ENCODE measurements around the gene ACTMAP.

- no peak for TF ChIP-seq CTCF (tag by site-specific recombination; IDR thresholded peaks at IDR 0.05)
- no peak for TF ChIP-seq ZNF10 (tag by site-specific recombination; IDR thresholded peaks at IDR 0.05)
- TF ChIP-seq ZNF404 (tag by site-specific recombination; IDR thresholded peaks at IDR 0.05), result no peak
- TF ChIP-seq HOXA7 (CRISPR knock-in tag; IDR thresholded peaks at IDR 0.05; ENCODE audit: borderline replicate concordance), result no peak
- no peak for TF ChIP-seq ZXDB (tag by site-specific recombination; IDR thresholded peaks at IDR 0.05)
- no peak for TF ChIP-seq BCL11A (tag by site-specific recombination; IDR thresholded peaks at IDR 0.05; ENCODE audit: low read depth)
- no peak for TF ChIP-seq GLI2 (tag by site-specific recombination; IDR thresholded peaks at IDR 0.05; ENCODE audit: borderline replicate concordance, low read depth)
- no peak for TF ChIP-seq ZNF302 (tag by site-specific recombination; IDR thresholded peaks at IDR 0.05; ENCODE audit: low read depth)
Observed at GRCh38 chr19:40701758-40702157, 48.5 kb downstream of the ACTMAP start.
